ENCODE data around the gene FAM43A.

The FAM43A gene

GRCh38 chr3:194713299-194714136 is 27.8 kb downstream of the FAM43A start:
- DNase-seq = no peak

- DNase-seq = no peak
Observed at GRCh38 chr3:194714137-194714455, 28.4 kb downstream of the FAM43A start.

- DNase-seq = no peak
Observed at GRCh38 chr3:194714564-194714963, 28.9 kb downstream of the FAM43A start.

GRCh38 chr3:194715022-194715800 is 29.5 kb downstream of the FAM43A start:
- DNase-seq = no peak

- no peak for DNase-seq
Observed at GRCh38 chr3:194718079-194718478, 32.4 kb downstream of the FAM43A start.

- DNase-seq = no peak
Observed at GRCh38 chr3:194720048-194720447, 34.4 kb downstream of the FAM43A start.

GRCh38 chr3:194723846-194724618 is 38.3 kb downstream of the FAM43A start:
- DNase-seq = no peak

GRCh38 chr3:194725346-194725745 is 39.7 kb downstream of the FAM43A start:
- DNase-seq = no peak

- no peak for DNase-seq
Observed at GRCh38 chr3:194727435-194728128, 41.9 kb downstream of the FAM43A start.

GRCh38 chr3:194728986-194729385 is 43.3 kb downstream of the FAM43A start:
- DNase-seq = no peak

- peak; percentile 57 to 70 for DNase-seq
Observed at GRCh38 chr3:194730365-194730764, 44.7 kb downstream of the FAM43A start.

- DNase-seq = no peak
Observed at GRCh38 chr3:194731506-194732073, 45.9 kb downstream of the FAM43A start.

GRCh38 chr3:194732617-194733016 is 46.9 kb downstream of the FAM43A start:
- no peak for DNase-seq

GRCh38 chr3:194736277-194736895 is 50.7 kb downstream of the FAM43A start:
- DNase-seq = no peak

GRCh38 chr3:194736896-194737600 is 51.4 kb downstream of the FAM43A start:
- no peak for DNase-seq
